Measurements from ENCODE around the gene DOK6. TPM values are rescaled to one million over a fixed set of nuclear protein-coding genes. Genes with fewer than 3 reads are reported as not detected.

The DOK6 gene
- total RNA-seq, 1 donor from 2014 or later = 0.67 TPM

DNA sequence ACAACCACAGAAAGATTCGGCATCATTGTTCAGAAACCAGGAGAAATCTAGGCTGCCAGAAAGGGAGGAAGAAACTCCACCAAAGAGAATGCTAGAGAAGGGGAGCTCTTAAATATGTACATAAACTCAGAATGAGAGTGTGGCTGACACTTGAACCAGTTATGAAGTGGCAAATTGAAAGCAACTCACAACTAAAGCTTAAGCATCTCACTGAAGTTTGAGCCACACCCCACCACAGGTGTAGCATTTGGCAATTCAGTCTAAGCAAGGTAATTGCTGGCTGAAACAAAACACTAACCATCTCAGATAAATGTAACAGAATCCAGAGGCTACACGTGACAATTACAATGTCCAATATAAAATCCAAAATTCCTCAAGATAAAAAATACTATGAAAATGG is 168.4 kb downstream of the DOK6 start:
- Histone ChIP-seq H3K4me3 (ENCODE audit: low read depth, low read length) (no peak overlapping the region), H3K27me3 (ENCODE audit: control insufficient read depth, insufficient read depth, low read length) (no peaks in the 10 kb centered on the region), H3K36me3 (ENCODE audit: control insufficient read depth, insufficient read depth, low read length) (no peaks in the 10 kb centered on the region)
- TF ChIP-seq, protein P1, sequence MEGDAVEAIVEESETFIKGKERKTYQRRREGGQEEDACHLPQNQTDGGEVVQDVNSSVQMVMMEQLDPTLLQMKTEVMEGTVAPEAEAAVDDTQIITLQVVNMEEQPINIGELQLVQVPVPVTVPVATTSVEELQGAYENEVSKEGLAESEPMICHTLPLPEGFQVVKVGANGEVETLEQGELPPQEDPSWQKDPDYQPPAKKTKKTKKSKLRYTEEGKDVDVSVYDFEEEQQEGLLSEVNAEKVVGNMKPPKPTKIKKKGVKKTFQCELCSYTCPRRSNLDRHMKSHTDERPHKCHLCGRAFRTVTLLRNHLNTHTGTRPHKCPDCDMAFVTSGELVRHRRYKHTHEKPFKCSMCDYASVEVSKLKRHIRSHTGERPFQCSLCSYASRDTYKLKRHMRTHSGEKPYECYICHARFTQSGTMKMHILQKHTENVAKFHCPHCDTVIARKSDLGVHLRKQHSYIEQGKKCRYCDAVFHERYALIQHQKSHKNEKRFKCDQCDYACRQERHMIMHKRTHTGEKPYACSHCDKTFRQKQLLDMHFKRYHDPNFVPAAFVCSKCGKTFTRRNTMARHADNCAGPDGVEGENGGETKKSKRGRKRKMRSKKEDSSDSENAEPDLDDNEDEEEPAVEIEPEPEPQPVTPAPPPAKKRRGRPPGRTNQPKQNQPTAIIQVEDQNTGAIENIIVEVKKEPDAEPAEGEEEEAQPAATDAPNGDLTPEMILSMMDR (IDR thresholded peaks at IDR 0.05; ENCODE audit: insufficient read depth, low read length, poor library complexity, severe bottlenecking) = no peak
- no peak for DNase-seq (ENCODE audit: low read depth)

DNA sequence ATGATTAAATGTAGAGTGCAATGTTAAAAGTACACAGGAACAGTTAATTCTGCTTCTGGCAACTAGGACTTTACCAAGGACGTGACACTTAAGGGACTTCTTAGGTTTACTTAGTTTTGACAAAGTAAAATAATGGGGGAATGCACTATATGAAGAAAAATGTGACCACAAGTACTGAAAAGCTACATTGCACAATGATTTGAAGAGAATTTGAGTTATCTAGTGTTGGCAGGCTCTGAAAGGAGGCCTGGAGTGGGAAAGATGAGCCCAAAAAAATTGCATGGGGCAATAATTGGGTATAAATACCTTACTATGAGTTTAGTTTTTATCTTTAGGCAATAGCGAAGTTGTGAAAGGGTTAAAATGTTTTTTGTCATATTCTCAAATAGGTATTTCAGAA is 173.7 kb downstream of the DOK6 start:
- no peak for DNase-seq (ENCODE audit: low read depth)
- TF ChIP-seq, protein P1 (IDR thresholded peaks at IDR 0.05; ENCODE audit: insufficient read depth, low read length, poor library complexity, severe bottlenecking) = no peak
- Histone ChIP-seq H3K27me3 (ENCODE audit: control insufficient read depth, insufficient read depth, low read length) (no peaks in the 10 kb centered on the region), H3K36me3 (ENCODE audit: control insufficient read depth, insufficient read depth, low read length) (no peaks in the 10 kb centered on the region), H3K4me3 (ENCODE audit: low read depth, low read length) (no peak overlapping the region)

DNA sequence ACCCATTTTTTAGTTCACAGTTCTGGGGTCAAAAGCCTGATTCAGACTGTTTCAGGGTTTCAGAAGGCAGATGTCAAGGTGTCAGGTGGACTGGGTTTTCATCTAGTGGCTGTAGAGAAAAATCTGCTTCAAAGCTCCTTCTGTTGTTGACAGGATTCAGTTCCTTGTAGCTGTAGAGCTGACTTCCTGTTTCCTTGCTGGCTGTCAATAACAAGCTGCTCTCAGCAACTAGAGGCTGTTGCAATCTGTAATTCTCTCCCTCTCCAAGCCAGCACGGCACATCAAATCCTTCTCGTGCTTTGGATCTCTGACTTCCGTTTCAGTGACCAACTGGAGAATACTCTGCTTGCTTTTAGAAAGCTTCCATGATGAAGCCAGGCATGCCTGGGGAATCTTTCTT is 179.4 kb downstream of the DOK6 start:
- no peak overlapping the region for H3K4me3 ChIP-seq (ENCODE audit: low read depth, low read length)
- no peak for DNase-seq (ENCODE audit: low read depth)
- H3K27me3 ChIP-seq (ENCODE audit: control insufficient read depth, insufficient read depth, low read length) = no peaks in the 10 kb centered on the region
- H3K36me3 ChIP-seq (ENCODE audit: control insufficient read depth, insufficient read depth, low read length) = no peaks in the 10 kb centered on the region
- TF ChIP-seq, protein P1 (IDR thresholded peaks at IDR 0.05; ENCODE audit: insufficient read depth, low read length, poor library complexity, severe bottlenecking) = no peak

DNA sequence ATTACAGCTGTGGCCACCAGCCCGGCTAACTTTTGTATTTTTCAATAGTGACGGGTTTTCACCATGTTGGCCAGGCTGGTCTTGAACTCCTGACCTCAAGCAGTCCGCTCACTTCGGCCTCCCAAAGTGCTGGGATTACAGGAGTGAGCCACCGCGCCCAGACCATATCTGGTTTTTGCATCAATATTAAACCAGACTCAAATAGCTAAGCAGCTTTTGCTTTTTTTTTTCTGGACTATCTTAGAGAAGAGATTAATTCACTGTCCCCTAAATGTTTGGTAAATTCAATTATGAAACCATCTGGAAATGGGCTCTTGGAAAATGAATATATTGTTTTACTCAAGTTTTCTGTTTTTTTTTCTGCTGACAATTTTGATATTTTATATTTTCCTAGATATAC is 183.7 kb downstream of the DOK6 start:
- TF ChIP-seq, protein P1 (IDR thresholded peaks at IDR 0.05; ENCODE audit: insufficient read depth, low read length, poor library complexity, severe bottlenecking) = no peak
- Histone ChIP-seq H3K36me3 (ENCODE audit: control insufficient read depth, insufficient read depth, low read length) (no peaks in the 10 kb centered on the region), H3K27me3 (ENCODE audit: control insufficient read depth, insufficient read depth, low read length) (no peaks in the 10 kb centered on the region), H3K4me3 (ENCODE audit: low read depth, low read length) (no peak overlapping the region)
- DNase-seq (ENCODE audit: low read depth) = no peak

DNA sequence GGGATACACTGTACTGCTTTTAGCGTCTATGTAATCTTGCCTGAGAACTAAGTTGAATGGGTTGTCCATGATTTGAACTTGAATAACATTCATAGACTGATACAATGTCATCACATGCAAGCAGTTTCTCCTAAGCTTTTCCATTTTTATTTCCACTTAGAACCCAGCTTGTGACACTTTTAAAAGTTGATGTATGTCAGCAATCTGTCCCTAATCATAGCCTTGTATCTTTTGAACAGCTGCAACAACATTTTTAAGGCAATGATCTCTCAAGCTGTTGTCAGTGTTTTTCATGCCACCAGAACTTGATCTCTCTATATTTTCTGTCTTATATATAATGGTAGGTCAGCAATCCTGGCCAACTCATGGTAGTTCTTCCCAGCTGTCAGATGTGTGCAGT is 185.0 kb downstream of the DOK6 start:
- DNase-seq (ENCODE audit: low read depth) = no peak
- H3K36me3 ChIP-seq (ENCODE audit: control insufficient read depth, insufficient read depth, low read length) = no peaks in the 10 kb centered on the region
- no peaks in the 10 kb centered on the region for H3K27me3 ChIP-seq (ENCODE audit: control insufficient read depth, insufficient read depth, low read length)
- no peak overlapping the region for H3K4me3 ChIP-seq (ENCODE audit: low read depth, low read length)
- TF ChIP-seq, protein P1 (IDR thresholded peaks at IDR 0.05; ENCODE audit: insufficient read depth, low read length, poor library complexity, severe bottlenecking) = no peak

DNA sequence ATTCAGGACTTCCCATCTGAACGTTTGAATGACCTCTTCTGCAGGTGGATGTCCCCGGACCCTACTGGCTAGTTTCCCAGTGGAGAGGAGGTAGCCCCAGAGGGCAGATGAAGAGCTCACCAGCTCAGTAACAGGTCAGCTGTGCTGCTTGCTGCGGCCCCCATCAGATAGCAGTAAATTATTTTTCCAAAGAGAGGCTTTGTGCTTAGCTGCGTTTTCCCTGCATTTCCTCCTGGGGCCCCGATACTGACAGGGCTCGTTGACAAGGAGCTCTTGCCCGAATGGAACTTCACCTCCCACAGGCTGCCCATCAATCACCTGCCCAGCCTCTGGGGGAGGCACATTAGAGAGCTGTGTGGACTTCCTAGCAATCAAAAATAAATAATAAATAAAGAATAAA is 185.8 kb downstream of the DOK6 start:
- no peak overlapping the region for H3K4me3 ChIP-seq (ENCODE audit: low read depth, low read length)
- TF ChIP-seq, protein P1 (IDR thresholded peaks at IDR 0.05; ENCODE audit: insufficient read depth, low read length, poor library complexity, severe bottlenecking) = no peak
- H3K36me3 ChIP-seq (ENCODE audit: control insufficient read depth, insufficient read depth, low read length) = no peaks in the 10 kb centered on the region
- no peaks in the 10 kb centered on the region for H3K27me3 ChIP-seq (ENCODE audit: control insufficient read depth, insufficient read depth, low read length)
- DNase-seq (ENCODE audit: low read depth) = no peak

All from kidney epithelial cell (primary cell).